T-cell (primary cell): ENCODE results near the gene XAB2. TPM values are rescaled to one million over a fixed set of nuclear protein-coding genes. Genes with fewer than 3 reads are reported as not detected.

Source experiments
- ATAC-seq, 4 experiments: fragments of 200-7000 bp in 3 of 4; fragments of 150-1000 bp in 1 of 4; cut with Tn5 transposase; replicated peaks in 1 of 4; 1 replicate in 3 of 4; 2 replicates in 1 of 4; pipeline ENCODE4 v1.10.0; 2021; ENCODE audit warnings: moderate library complexity in 3 of 4, mild to moderate bottlenecking in 2 of 4, moderate number of reproducible peaks in 1 of 4
- CTCF ChIA-PET, 2 donors: fragments of 300-600 bp; sonication (Branson Sonifier 250); formaldehyde crosslinking; loops; one replicate each; lab custom pipeline; 2022; ENCODE audit warnings: antibody characterized with exemption in 2 of 2; lab: Charles Lee
- POLR2A ChIA-PET, 2 donors: fragments of 300-600 bp; sonication (Branson Sonifier 250); formaldehyde crosslinking; loops; one replicate each; lab custom pipeline; 2022; ENCODE audit warnings: antibody characterized with exemption in 2 of 2; lab: Charles Lee
- DNase-seq, 35 experiments: peaks; one replicate each; pipeline versions ENCODE4 v3.0.0 to v3.0.0-alpha.2; 2013 to 2023
- H3K27ac ChIP-seq: one replicate; pipeline ENCODE4 v1.5.1; 2013; ENCODE audit warnings: low read length
- H3K27me3 ChIP-seq, 2 experiments: replicated peaks in 1 of 2; 1 replicate in 1 of 2; 2 replicates in 1 of 2; pipeline versions ENCODE4 v1.6.1 to v1.7.0; 2013; ENCODE audit warnings: low read length in 1 of 2, mixed read lengths in 1 of 2; ENCODE audit not compliant: control insufficient read depth in 2 of 2, insufficient read depth in 2 of 2; ENCODE audit errors: extremely low read depth in 1 of 2
- H3K36me3 ChIP-seq, 2 donors: 1 replicate in 1 of 2; 2 replicates in 1 of 2; pipeline versions ENCODE4 v1.6.1 to v1.7.0; 2013; ENCODE audit warnings: low read length in 1 of 2; ENCODE audit not compliant: control insufficient read depth in 2 of 2, insufficient read depth in 1 of 2; ENCODE audit errors: extremely low read depth in 1 of 2
- H3K4me1 ChIP-seq, 2 experiments: 1 replicate in 1 of 2; 2 replicates in 1 of 2; pipeline versions ENCODE4 v1.6.1 to v1.7.0; 2013; ENCODE audit warnings: low read length in 2 of 2, mixed read lengths in 1 of 2; ENCODE audit not compliant: insufficient read depth in 2 of 2, control insufficient read depth in 1 of 2; ENCODE audit errors: extremely low read depth in 1 of 2
- H3K4me3 ChIP-seq, 2 donors: 1 replicate in 1 of 2; 2 replicates in 1 of 2; pipeline versions ENCODE4 v1.5.1 to v1.7.0; 2013; ENCODE audit warnings: mild to moderate bottlenecking in 2 of 2, low read length in 1 of 2, moderate library complexity in 1 of 2; ENCODE audit not compliant: control insufficient read depth in 1 of 2; ENCODE audit errors: extremely low read depth in 1 of 2
- H3K9me3 ChIP-seq: 2 replicates; pipeline ENCODE4 v1.7.0; 2013
- H3K27ac Mint-ChIP-seq, 2 donors: one replicate each; pipeline ENCODE4 v1.8.0; 2020 to 2021; ENCODE audit warnings: mild to moderate bottlenecking in 2 of 2, mixed read lengths in 2 of 2
- H3K27me3 Mint-ChIP-seq, 2 donors: one replicate each; pipeline ENCODE4 v1.8.0; 2021 to 2022; ENCODE audit warnings: mixed read lengths in 2 of 2
- H3K36me3 Mint-ChIP-seq: one replicate; pipeline ENCODE4 v1.8.0; 2021; ENCODE audit warnings: mixed read lengths
- H3K4me1 Mint-ChIP-seq, 3 donors: one replicate each; pipeline ENCODE4 v1.8.0; 2020 to 2022; ENCODE audit warnings: mixed read lengths in 3 of 3, mild to moderate bottlenecking in 1 of 3
- H3K4me3 Mint-ChIP-seq, 3 donors: one replicate each; pipeline ENCODE4 v1.8.0; 2020 to 2022; ENCODE audit warnings: mild to moderate bottlenecking in 3 of 3, mixed read lengths in 3 of 3, moderate library complexity in 3 of 3
- H3K9me3 Mint-ChIP-seq, 3 donors: one replicate each; pipeline ENCODE4 v1.8.0; 2020 to 2022; ENCODE audit warnings: mixed read lengths in 3 of 3
- WGBS: methylation state at CpG from one replicate; pipeline ENCODE4 v1.1.5; 2013; ENCODE audit warnings: missing lambda C conversion rate; ENCODE audit not compliant: insufficient coverage; 5-methylcytosine and 5-hydroxymethylcytosine counted together
- total RNA-seq, 35 experiments: library from RNA in 6 of 35; stranded (reverse) in 6 of 35; fragments of 120-200 nt in 1 of 35; gene quantifications; one replicate each; pipeline versions ENCODE4 v1.2.1 to v1.2.4 and lab custom pipeline; 2013 to 2026

Gene XAB2
- total RNA-seq (10 to 100 TPM; 59.9 to 82.6 (median 78.1) TPM), total RNA-seq (lab: John Stamatoyannopoulos, UW) (62.4 to 132 (median 103) reads per million in 29 experiments)
- total RNA-seq (2013): 38.2 TPM

DNA sequence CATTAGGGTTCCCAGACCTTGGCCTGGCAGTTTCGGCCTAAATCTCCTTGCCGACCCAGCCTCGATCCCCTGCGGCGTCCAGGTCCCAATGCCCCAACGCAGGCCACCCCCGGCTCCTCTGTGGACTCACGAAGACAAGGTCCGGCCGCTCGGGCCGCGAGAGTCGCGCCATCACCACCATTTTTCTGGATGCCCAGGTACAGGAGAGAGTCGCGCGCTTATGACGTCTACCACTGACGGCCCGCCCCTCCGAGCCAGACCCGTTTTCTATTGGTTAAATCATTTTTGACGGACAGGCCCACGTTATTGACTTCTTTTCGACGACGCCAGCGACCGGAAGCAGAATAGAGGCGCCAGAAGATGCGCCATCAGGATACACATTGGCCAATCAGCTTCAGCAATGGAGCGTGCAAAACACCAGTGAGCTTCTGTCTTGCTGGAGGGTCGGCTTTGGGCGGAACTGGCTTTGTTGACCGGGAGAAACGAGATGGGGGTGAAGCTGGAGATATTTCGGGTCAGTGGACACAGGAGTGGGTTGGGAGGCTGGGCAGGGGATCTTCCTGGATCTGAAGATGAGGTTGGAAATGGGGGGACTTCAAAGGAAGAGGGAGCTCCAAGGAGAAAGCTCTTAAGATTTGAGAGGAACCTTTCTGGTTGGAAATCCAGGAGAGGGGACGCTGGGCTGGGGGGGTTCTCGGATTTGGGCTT lies at the start of gene XAB2, which contains the start of gene PET100:
XAB2 (minus strand) TSS at position 199 of the 708 bp plus-strand sequence; CDS start at position 181, 18 bp downstream.
PET100 (plus strand) TSS at position 447 of the 708 bp plus-strand sequence; CDS start at position 488, 41 bp downstream.
- Histone ChIP-seq H3K4me3 (peak within 1 kb of the TSS; percentile 90 to 99), H3K9me3 (no peaks in the 10 kb centered on the region), H3K27me3 (no peaks in the 10 kb centered on the region), H3K27ac (peak within 1 kb of the TSS; percentile 86), H3K36me3 (peaks cover 3 to 44% of the 10 kb centered on the region in 2 donors), H3K4me1 (peaks cover 13 to 45% of the 10 kb centered on the region in 2 experiments)
- Mint-ChIP-seq H3K4me1 (peaks cover 39 to 48% (median 45%) of the 10 kb centered on the region in 3 donors), H3K27ac (peak within 1 kb of the TSS; percentile 98), H3K9me3 (no peaks in the 10 kb centered on the region), H3K27me3 (no peaks in the 10 kb centered on the region), H3K36me3 (peaks cover 4% of the 10 kb centered on the region), H3K4me3 (peak within 1 kb of the TSS; percentile 90 to 99 (median 96))
- CTCF ChIA-PET: interaction anchor here in 1 of 2 donors (0.6 to 2.0 kb wide), 11 partner anchors 13 to 560 kb away, joined by 3 to 15 read pairs (median 3); partner anchors contain the start of genes MAP2K7, MCOLN1, TIMM44 and TRAPPC5
- peak; percentile 87 to 98 (median 94) for DNase-seq
- 0% methylated on average over 40 of the region's 40 CpGs for WGBS
- POLR2A ChIA-PET: interaction anchor here (0.5 to 1.2 kb wide), 8 partner anchors 8 to 1896 kb away, joined by 3 to 5 read pairs (median 4); partner anchors contain the start of gene SNAPC2 (in 1 of the 2)
- ATAC-seq: peak; percentile 92 to 98 (median 96)

DNA sequence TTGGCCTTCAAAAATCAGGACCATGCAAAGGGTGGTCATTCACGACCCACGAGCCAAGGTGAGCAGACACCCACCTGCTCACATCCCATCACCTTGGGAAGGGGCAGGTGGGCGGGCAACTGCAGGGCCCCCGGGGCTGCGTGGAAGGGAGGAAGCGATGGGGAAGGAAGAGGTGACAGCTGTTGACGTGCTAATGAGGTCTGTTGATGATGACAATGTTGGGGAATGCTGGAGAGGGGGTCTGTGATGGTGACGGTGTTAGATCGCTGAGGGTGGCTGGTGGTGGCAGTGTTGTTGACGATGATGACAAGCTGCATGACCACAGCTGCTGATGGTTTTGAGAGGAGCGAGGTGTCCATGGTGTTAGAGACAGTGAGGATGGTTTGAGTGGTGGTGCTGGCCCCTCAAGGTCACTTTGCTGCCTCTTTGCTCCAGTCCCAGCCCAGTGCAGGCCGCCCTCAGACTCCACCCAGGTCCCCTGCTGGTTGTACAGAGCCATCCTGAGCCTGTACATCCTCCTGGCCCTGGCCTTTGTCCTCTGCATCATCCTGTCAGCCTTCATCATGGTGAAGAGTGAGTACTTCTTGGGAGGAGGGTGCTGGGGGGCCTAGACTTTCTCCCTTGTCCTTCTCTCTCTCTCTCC lies 48.4 kb upstream of the XAB2 start:
- POLR2A ChIA-PET: no interaction called here
- peak overlapping the region in 1 of 3 donors; percentile 4 for H3K4me3 Mint-ChIP-seq
- H3K27ac Mint-ChIP-seq: no peak overlapping the region
- Histone ChIP-seq H3K36me3 (peaks cover 0 to 5% of the 10 kb centered on the region in 2 donors), H3K9me3 (no peaks in the 10 kb centered on the region), H3K4me3 (no peak overlapping the region), H3K4me1 (peaks cover 22 to 49% of the 10 kb centered on the region in 2 experiments), H3K27me3 (peaks cover 0 to 41% of the 10 kb centered on the region in 2 experiments), H3K27ac (no peak overlapping the region)
- no peaks in the 10 kb centered on the region for H3K9me3 Mint-ChIP-seq
- CTCF ChIA-PET: interaction anchor here (0.6 to 0.7 kb wide), 3 partner anchors 22 to 160 kb away, joined by 3 to 5 read pairs (median 3); no protein-coding TSS in a partner anchor
- H3K27me3 Mint-ChIP-seq: peaks cover 15 to 36% of the 10 kb centered on the region in 2 donors
- H3K36me3 Mint-ChIP-seq: peaks cover 4% of the 10 kb centered on the region
- WGBS: 43% methylated on average over 7 of the region's 12 CpGs
- peaks cover 39 to 56% (median 48%) of the 10 kb centered on the region in 3 donors for H3K4me1 Mint-ChIP-seq
- DNase-seq (no peak), ATAC-seq (no peak)

DNA sequence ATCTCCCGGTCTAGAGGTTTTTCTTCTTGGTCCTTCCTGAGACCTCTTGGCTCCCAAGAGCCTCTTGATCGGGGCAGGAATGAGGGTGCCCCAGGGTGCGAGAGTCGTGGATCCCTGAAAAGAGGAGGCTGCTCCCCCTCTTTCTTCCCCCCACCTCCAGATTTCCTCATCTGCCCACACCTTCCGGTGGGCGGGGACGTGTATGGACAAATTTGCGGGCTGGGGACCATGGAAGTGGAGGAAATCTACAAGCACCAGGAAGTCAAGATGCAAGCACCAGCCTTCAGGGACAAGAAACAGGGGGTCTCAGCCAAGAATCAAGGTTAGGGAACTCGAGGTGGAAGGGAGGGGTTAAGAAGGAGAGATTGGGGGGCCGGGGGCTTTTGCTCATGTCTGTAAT lies 47.5 kb upstream of the XAB2 start, which contains the start of gene MCEMP1:
MCEMP1 (plus strand) TSS at position 237 of the 400 bp plus-strand sequence; CDS start at position 268, 31 bp downstream.
- Mint-ChIP-seq H3K27ac (no peak within 1 kb of the TSS), H3K4me1 (peaks cover 34 to 51% (median 47%) of the 10 kb centered on the region in 3 donors), H3K27me3 (peaks cover 17 to 38% of the 10 kb centered on the region in 2 donors), H3K36me3 (no peaks in the 10 kb centered on the region), H3K9me3 (no peaks in the 10 kb centered on the region), H3K4me3 (peak within 1 kb of the TSS in 1 of 3 donors; percentile 55)
- DNase-seq (no peak), ATAC-seq (no peak)
- WGBS: 15% methylated on average over 2 of the region's 10 CpGs
- Histone ChIP-seq H3K36me3 (no peaks in the 10 kb centered on the region), H3K27ac (no peak within 1 kb of the TSS), H3K4me1 (peaks cover 22 to 39% of the 10 kb centered on the region in 2 experiments), H3K4me3 (no peak within 1 kb of the TSS), H3K27me3 (peaks cover 0 to 46% of the 10 kb centered on the region in 2 experiments), H3K9me3 (no peaks in the 10 kb centered on the region)
- ChIA-PET POLR2A (interaction anchor here in 1 of 2 donors (0.6 kb wide), 1 partner anchor 21 kb away, joined by 3 read pairs; no protein-coding TSS in a partner anchor), CTCF (no interaction called here)

DNA sequence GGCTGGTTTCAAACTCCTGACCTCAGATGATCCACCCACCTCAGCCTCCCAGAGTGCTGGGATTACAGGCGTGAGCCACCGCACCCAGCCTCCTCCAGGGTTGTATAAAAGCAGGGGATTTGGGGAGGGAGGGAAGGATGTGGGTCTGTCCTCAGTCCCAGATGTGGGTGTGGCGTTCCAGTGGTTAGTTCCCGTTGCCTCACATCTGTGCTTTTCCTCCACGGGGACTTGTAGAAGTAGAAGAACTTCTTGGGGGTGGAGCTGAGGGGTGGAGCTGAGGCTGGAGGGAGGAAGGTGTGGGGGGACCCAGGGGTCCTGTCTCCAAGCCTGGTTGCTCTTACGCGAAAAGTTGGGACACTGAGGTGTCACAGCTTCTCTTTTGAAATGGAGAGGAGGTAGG lies 47.0 kb upstream of the XAB2 start:
- CTCF ChIA-PET: interaction anchor here in 1 of 2 donors (0.5 kb wide), 1 partner anchor 940 kb away, joined by 8 read pairs; no protein-coding TSS in a partner anchor
- Mint-ChIP-seq H3K27ac (no peak overlapping the region), H3K9me3 (no peaks in the 10 kb centered on the region), H3K4me3 (peak overlapping the region in 1 of 3 donors; percentile 55), H3K36me3 (no peaks in the 10 kb centered on the region), H3K27me3 (peaks cover 20 to 42% of the 10 kb centered on the region in 2 donors), H3K4me1 (peaks cover 30 to 47% (median 42%) of the 10 kb centered on the region in 3 donors)
- WGBS: 4% methylated on average over 3 of the region's 7 CpGs
- Histone ChIP-seq H3K27me3 (peaks cover 0 to 50% of the 10 kb centered on the region in 2 experiments), H3K9me3 (no peaks in the 10 kb centered on the region), H3K4me3 (no peak overlapping the region), H3K4me1 (peaks cover 21 to 35% of the 10 kb centered on the region in 2 experiments), H3K27ac (no peak overlapping the region), H3K36me3 (no peaks in the 10 kb centered on the region)
- POLR2A ChIA-PET: interaction anchor here in 1 of 2 donors (0.6 kb wide), 1 partner anchor 20 kb away, joined by 3 read pairs; no protein-coding TSS in a partner anchor
- ATAC-seq (no peak), DNase-seq (no peak)

DNA sequence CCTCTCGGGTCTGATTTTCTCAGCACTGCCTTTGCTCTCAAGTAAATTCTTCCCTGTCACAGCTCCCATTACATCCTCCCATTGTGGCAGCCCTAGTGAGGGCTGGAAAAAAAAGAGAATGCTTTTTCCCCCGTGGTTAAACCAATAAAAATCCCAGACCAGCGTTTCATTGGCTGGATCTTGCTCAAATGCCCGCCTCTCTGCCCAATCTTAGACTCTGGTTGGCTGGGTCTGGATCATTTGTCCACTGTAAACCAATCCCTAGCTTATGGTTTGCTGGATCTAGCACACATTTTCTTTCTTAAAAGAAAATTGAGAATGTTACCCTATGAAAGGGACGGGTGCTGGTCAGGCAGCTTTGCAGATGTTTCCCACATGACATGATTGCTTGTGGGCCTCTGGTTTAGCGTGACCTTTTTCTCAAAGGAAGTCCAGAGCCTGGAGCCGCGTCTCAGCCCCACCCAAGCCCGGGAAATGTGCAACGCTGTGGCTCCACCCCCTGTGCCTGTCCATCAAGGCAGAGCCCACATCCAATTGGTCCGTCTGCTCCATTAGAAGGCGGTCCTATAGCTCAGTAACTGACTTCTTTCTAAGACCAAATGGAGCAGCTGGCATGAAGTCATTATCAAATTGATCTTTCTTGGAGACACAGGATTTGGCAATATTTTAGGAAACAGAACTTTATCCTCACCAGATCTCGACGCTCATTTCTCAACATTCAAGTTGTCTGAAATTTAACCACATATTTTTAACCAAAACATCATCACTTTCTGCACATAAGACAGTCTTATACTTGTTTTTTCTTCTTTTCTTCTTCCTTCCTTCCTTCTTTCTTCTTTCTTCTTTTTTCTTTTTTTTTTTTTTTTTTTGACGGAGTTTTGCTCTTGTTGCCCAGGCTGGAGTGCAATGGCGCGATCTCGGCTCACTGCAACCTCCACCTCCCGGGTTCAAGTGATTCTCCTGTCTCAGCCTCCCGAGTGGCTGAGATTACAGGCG lies 45.0 kb upstream of the XAB2 start:
- ChIA-PET CTCF (interaction anchor here in 1 of 2 donors (1.0 kb wide), 1 partner anchor 106 kb away, joined by 4 read pairs; no protein-coding TSS in a partner anchor), POLR2A (interaction anchor here in 1 of 2 donors (0.6 kb wide), 1 partner anchor 107 kb away, joined by 5 read pairs; no protein-coding TSS in a partner anchor)
- no peak overlapping the region for H3K27ac Mint-ChIP-seq
- H3K36me3 Mint-ChIP-seq: no peaks in the 10 kb centered on the region
- H3K9me3 Mint-ChIP-seq: no peaks in the 10 kb centered on the region
- Histone ChIP-seq H3K4me3 (no peak overlapping the region), H3K4me1 (peaks cover 11 to 32% of the 10 kb centered on the region in 2 experiments), H3K27me3 (peaks cover 0 to 65% of the 10 kb centered on the region in 2 experiments), H3K27ac (no peak overlapping the region), H3K36me3 (no peaks in the 10 kb centered on the region), H3K9me3 (no peaks in the 10 kb centered on the region)
- no peak overlapping the region for H3K4me3 Mint-ChIP-seq
- H3K27me3 Mint-ChIP-seq: peaks cover 34 to 56% of the 10 kb centered on the region in 2 donors
- WGBS: 45% methylated on average over 11 of the region's 21 CpGs
- peaks cover 27 to 46% (median 45%) of the 10 kb centered on the region in 3 donors for H3K4me1 Mint-ChIP-seq
- ATAC-seq (peak in 1 of 4 experiments; percentile 19), DNase-seq (peak in 4 of 35 experiments; percentile 18 to 47 (median 32))
